HCT116 (cell line): ENCODE measurements around the gene UTS2R.

Experiments
- CTCF ChIP-seq, 3 experiments: fragments of 200-600 bp in 1 of 3; sonication (generic) in 1 of 3; IDR thresholded peaks in 2 of 3; conservative IDR thresholded peaks in 1 of 3; 2 replicates each; pipeline ENCODE4 v1.5.1; 2012 to 2017; ENCODE audit warnings: low read depth in 2 of 3, low read length in 2 of 3, antibody characterized with exemption in 1 of 3, borderline replicate concordance in 1 of 3, control low read depth in 1 of 3, mild to moderate bottlenecking in 1 of 3, mixed read lengths in 1 of 3, mixed run types in 1 of 3, moderate library complexity in 1 of 3; ENCODE audit not compliant: insufficient read depth in 1 of 3
- EGR1 ChIP-seq: IDR thresholded peaks from 2 replicates; pipeline ENCODE4 v1.6.1; 2012; ENCODE audit warnings: low read depth
- POLR2A ChIP-seq: IDR thresholded peaks from 2 replicates; pipeline ENCODE4 v1.7.0; 2011; ENCODE audit warnings: borderline replicate concordance; ENCODE audit not compliant: insufficient read depth, insufficient read length; ENCODE audit errors: extremely low read depth
- POLR2AphosphoS5 ChIP-seq: IDR thresholded peaks from 2 replicates; pipeline ENCODE4 v1.6.1; 2011; ENCODE audit warnings: mild to moderate bottlenecking, low read depth, low read length, moderate library complexity
- SIN3A ChIP-seq: IDR thresholded peaks from 2 replicates; pipeline ENCODE4 v1.6.1; 2012; ENCODE audit warnings: low read depth
- YY1 ChIP-seq: IDR thresholded peaks from 2 replicates; pipeline ENCODE4 v1.6.1; 2011; ENCODE audit warnings: low read length, low read depth, moderate library complexity, mild to moderate bottlenecking; ENCODE audit not compliant: insufficient replicate concordance; ENCODE audit errors: extremely low read depth

- TF ChIP-seq CTCF (IDR thresholded peaks at IDR 0.05 in 2 of 3, conservative IDR thresholded peaks at IDR 0.05 in 1 of 3; ENCODE audit: borderline replicate concordance in 1 of 3, insufficient read depth in 1 of 3, low read depth in 2 of 3, low read length in 2 of 3) (no peak), POLR2AphosphoS5 (no peak), YY1 (no peak), POLR2A (no peak), SIN3A (no peak), EGR1 (no peak)
These were observed 27.5 kb downstream of the UTS2R start for GRCh38 chr17:82399041-82399441.
